GM18517 (cell line): Measurements from ENCODE around the gene KIFBP.
"Not testable (repeated sequence)": the region's sequence is repeated elsewhere in the genome, so short reads cannot be mapped to it uniquely, and the experiment has no call there.

Source experiments
- ATAC-seq: cut with Tn5 transposase; IDR thresholded peaks from one replicate; pipeline ENCODE4 v1.9.1; 2021; ENCODE audit warnings: mild to moderate bottlenecking, moderate library complexity; ENCODE audit not compliant: unreplicated experiment

Gene KIFBP

GRCh38 chr10:68992636-68993440 is 4.2 kb downstream of the KIFBP start:
- ATAC-seq = no peak

GRCh38 chr10:68997211-68997610 is 8.6 kb downstream of the KIFBP start:
- peak; percentile 4 for ATAC-seq

- no peak for ATAC-seq
Observed at GRCh38 chr10:69004821-69005220, 16.2 kb downstream of the KIFBP start.

- ATAC-seq = no peak
Observed at GRCh38 chr10:69005704-69006485, 17.3 kb downstream of the KIFBP start.

- ATAC-seq = no peak
Observed at GRCh38 chr10:69007260-69007659, 18.7 kb downstream of the KIFBP start.

GRCh38 chr10:69009360-69009759 is 20.8 kb downstream of the KIFBP start:
- ATAC-seq = no peak

- ATAC-seq = no peak
Observed at GRCh38 chr10:69010151-69010640, 21.6 kb downstream of the KIFBP start.

GRCh38 chr10:69012778-69013177 is 24.2 kb downstream of the KIFBP start:
- not testable (repeated sequence) for ATAC-seq

- no peak for ATAC-seq
Observed at GRCh38 chr10:69014171-69014570, 25.6 kb downstream of the KIFBP start.

- ATAC-seq = no peak
Observed at GRCh38 chr10:69018613-69019012, 30.0 kb downstream of the KIFBP start.

- ATAC-seq = no peak
Observed at GRCh38 chr10:69022611-69023010, 34.0 kb downstream of the KIFBP start.

- ATAC-seq = no peak
Observed at GRCh38 chr10:69025370-69025896, 36.8 kb downstream of the KIFBP start.

- no peak for ATAC-seq
Observed at GRCh38 chr10:69033256-69033655, 44.7 kb downstream of the KIFBP start.

- ATAC-seq = no peak
Observed at GRCh38 chr10:69037489-69037888, 48.9 kb downstream of the KIFBP start.

GRCh38 chr10:69040904-69041303 is 52.3 kb downstream of the KIFBP start:
- ATAC-seq = not testable (repeated sequence)

- no peak for ATAC-seq
Observed at GRCh38 chr10:69042417-69042816, 53.8 kb downstream of the KIFBP start.

GRCh38 chr10:69042838-69043237 is 54.2 kb downstream of the KIFBP start:
- no peak for ATAC-seq

- peak; percentile 57 for ATAC-seq
Observed at GRCh38 chr10:69043931-69044531, 55.4 kb downstream of the KIFBP start.

GRCh38 chr10:69044546-69044945 is 55.9 kb downstream of the KIFBP start:
- ATAC-seq = peak; percentile 9

GRCh38 chr10:69045441-69046300 is 57.1 kb downstream of the KIFBP start:
- ATAC-seq = peak; percentile 66
